Tibial nerve (tissue), 4 donors: ENCODE data around the gene SCGB3A1.

Source experiments
- CTCF ChIP-seq, 5 experiments: fragments of 200-600 bp in 3 of 5; fragments of 450-650 bp in 2 of 5; sonication (generic) in 3 of 5; IDR thresholded peaks; one replicate each; pipeline ENCODE4 v1.5.1; 2016 to 2019; ENCODE audit warnings: antibody characterized with exemption in 5 of 5, mild to moderate bottlenecking in 3 of 5, moderate library complexity in 2 of 5
- EP300 ChIP-seq, 2 donors: sonication (generic); formaldehyde crosslinking; IDR thresholded peaks; one replicate each; pipeline ENCODE4 v1.6.1; 2017; ENCODE audit warnings: antibody characterized with exemption in 2 of 2, mild to moderate bottlenecking in 1 of 2
- POLR2A ChIP-seq, 2 donors: fragments of 450-650 bp; IDR thresholded peaks; one replicate each; pipeline ENCODE4 v1.6.1; 2017; ENCODE audit warnings: antibody characterized with exemption in 2 of 2, mild to moderate bottlenecking in 2 of 2, moderate library complexity in 2 of 2

- TF ChIP-seq EP300 (IDR thresholded peaks at IDR 0.05) = no peak
- no peak for TF ChIP-seq CTCF (IDR thresholded peaks at IDR 0.05)
- no peak for TF ChIP-seq POLR2A (IDR thresholded peaks at IDR 0.05)
Observed at GRCh38 chr5:180640611-180640860, 49.2 kb upstream of the SCGB3A1 start.
